Body of pancreas (tissue), 4 donors: Measurements from ENCODE around the gene AGPAT4. TPM values are rescaled to one million over a fixed set of nuclear protein-coding genes. Genes with fewer than 3 reads are reported as not detected.

Experiments
- ATAC-seq: fragments of 150-250 bp; one replicate; pipeline ENCODE4 v1.9.1; 2016
- DNase-seq, 4 donors: peaks; one replicate each; pipeline ENCODE4 v3.0.0-alpha.2; 2019
- H3K27ac ChIP-seq, 4 donors: fragments of 200-600 bp; sonication (generic); 1 replicate in 3 of 4; 2 replicates in 1 of 4; pipeline versions ENCODE4 v1.5.1 to v1.6.1; 2016 to 2019; ENCODE audit warnings: mild to moderate bottlenecking in 1 of 4, mixed read lengths in 1 of 4, moderate library complexity in 1 of 4
- H3K27me3 ChIP-seq, 2 donors: fragments of 200-600 bp; sonication (generic); one replicate each; pipeline ENCODE4 v1.6.0; 2016; ENCODE audit warnings: mild to moderate bottlenecking in 1 of 2
- H3K36me3 ChIP-seq, 2 donors: fragments of 200-600 bp; sonication (generic); replicated peaks in 1 of 2; 2 replicates each; pipeline ENCODE4 v1.5.1; 2016; ENCODE audit warnings: low read depth in 2 of 2; ENCODE audit not compliant: insufficient read depth in 1 of 2
- H3K4me1 ChIP-seq: fragments of 200-600 bp; sonication (generic); one replicate; pipeline ENCODE4 v1.6.0; 2016
- H3K4me3 ChIP-seq, 2 donors: fragments of 200-600 bp; sonication (generic); 1 replicate in 1 of 2; 2 replicates in 1 of 2; pipeline ENCODE4 v1.5.1; 2016 to 2019
- H3K9me3 ChIP-seq, 3 donors: fragments of 200-600 bp; sonication (generic); 1 replicate in 2 of 3; 2 replicates in 1 of 3; pipeline ENCODE4 v1.5.1; 2016
- POLR2A ChIP-seq, 3 donors: fragments of 450-650 bp; IDR thresholded peaks; one replicate each; pipeline ENCODE4 v1.6.1; 2016; ENCODE audit warnings: antibody characterized with exemption in 3 of 3, mild to moderate bottlenecking in 2 of 3
- WGBS, 2 donors: methylation state at CpG; one replicate each; pipeline ENCODE4 v1.1.5; 2017; 5-methylcytosine and 5-hydroxymethylcytosine counted together
- intact Hi-C: fragments of 100-400 bp; cut with DNase I; formaldehyde crosslinking; loops from one replicate; pipeline ENCODE4 v1.15.1; 2023
- total RNA-seq, 2 donors: library from RNA; depleted of rRNA; stranded (reverse); fragments of >200 nt; gene quantifications; one replicate each; pipeline ENCODE4 v1.1.0, GENCODE V29; 2016
- TF ChIP-seq, protein P1 (sequence below), 7 experiments: fragments of 450-650 bp in 4 of 7; fragments of 200-600 bp in 3 of 7; sonication (generic) in 3 of 7; IDR thresholded peaks; one replicate each; pipeline ENCODE4 v1.5.1; 2016 to 2019; ENCODE audit warnings: antibody characterized with exemption in 7 of 7

The AGPAT4 gene
- total RNA-seq, 2 donors from 2014 or later = 1.3 to 2.6 TPM

DNA sequence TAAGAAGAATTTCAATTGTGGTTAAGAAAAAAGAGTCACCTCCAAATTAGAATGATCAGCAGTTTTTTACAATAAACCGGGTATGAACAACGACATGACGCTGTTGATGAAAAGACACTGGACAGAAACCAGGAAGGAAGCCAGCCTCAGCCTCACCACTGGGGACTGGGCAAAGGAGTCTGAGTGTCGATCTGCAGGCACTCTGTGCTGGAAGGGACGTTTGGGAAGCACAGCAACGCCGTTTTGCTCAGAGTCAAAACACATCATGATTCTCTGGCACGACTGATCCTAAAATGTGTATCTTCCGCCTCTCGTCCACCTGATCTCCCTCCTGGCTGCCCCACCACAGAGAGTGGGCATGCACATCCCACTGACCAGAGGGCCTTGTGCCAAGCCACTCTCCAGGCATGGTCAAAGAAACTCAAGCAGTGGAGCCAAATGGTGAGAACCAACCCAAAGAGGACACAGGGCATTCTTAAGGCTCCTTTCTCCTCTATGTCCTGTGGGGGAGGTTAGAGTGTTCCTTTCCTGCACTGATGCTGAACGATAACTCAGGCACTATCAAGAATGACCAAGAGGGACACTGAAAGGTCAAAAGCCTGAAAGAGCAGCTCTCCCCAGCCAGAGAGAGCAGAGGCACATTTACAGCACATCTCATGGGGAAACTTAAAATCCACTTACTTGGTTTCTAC lies 68.8 kb downstream of the AGPAT4 start:
- no peaks in the 10 kb centered on the region for H3K4me1 ChIP-seq
- no peak overlapping the region for H3K4me3 ChIP-seq
- WGBS, 2 donors = 82 to 85% methylated on average over 11 of the region's 11 CpGs
- DNase-seq = no peak
- no peak overlapping the region for H3K27ac ChIP-seq
- no peaks in the 10 kb centered on the region for H3K27me3 ChIP-seq
- intact Hi-C loops = no loop called here
- no peaks in the 10 kb centered on the region for H3K36me3 ChIP-seq
- TF ChIP-seq, protein P1, sequence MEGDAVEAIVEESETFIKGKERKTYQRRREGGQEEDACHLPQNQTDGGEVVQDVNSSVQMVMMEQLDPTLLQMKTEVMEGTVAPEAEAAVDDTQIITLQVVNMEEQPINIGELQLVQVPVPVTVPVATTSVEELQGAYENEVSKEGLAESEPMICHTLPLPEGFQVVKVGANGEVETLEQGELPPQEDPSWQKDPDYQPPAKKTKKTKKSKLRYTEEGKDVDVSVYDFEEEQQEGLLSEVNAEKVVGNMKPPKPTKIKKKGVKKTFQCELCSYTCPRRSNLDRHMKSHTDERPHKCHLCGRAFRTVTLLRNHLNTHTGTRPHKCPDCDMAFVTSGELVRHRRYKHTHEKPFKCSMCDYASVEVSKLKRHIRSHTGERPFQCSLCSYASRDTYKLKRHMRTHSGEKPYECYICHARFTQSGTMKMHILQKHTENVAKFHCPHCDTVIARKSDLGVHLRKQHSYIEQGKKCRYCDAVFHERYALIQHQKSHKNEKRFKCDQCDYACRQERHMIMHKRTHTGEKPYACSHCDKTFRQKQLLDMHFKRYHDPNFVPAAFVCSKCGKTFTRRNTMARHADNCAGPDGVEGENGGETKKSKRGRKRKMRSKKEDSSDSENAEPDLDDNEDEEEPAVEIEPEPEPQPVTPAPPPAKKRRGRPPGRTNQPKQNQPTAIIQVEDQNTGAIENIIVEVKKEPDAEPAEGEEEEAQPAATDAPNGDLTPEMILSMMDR (IDR thresholded peaks at IDR 0.05) = no peak
- no peak for TF ChIP-seq POLR2A (IDR thresholded peaks at IDR 0.05)
- no peaks in the 10 kb centered on the region for H3K9me3 ChIP-seq
- no peak for ATAC-seq

DNA sequence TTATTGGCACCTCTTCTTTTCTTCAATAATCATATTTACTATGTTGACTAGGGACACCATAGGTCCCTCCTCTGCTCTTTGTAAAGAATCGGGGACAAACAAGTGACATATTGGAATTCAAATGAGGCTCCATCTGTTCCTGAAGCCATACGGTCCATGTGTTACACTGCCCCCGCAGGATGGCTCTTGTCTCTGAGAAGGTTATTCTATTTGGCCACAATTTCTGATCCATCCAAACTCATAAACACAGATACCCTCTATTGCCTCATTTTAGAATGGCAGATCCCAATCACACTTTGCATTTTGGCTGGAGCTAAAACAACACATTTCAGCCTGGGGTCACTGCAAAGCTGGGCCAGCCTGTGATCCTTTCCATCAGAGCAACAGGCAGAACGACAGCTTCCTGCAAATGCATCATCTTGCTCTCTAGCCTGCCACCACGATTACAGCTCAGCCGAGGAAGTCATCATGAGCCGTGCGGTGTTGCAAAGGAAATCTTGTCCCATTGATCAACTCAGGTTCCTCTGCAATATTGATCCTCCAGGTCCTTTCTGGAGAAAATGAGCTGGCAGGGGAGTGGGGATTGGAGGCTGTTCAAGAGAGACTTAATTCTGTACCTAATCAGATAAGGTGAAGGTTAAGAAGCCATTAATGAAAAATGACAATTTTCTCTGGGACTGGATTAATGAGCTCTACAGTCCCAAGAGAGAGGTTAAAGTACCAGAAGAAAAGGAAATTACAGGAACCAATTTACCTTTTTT lies 73.1 kb downstream of the AGPAT4 start:
- no peaks in the 10 kb centered on the region for H3K4me1 ChIP-seq
- intact Hi-C loops = no loop called here
- 71 to 83% methylated on average over 8 of the region's 8 CpGs for WGBS, 2 donors
- no peak for TF ChIP-seq POLR2A (IDR thresholded peaks at IDR 0.05)
- TF ChIP-seq, protein P1 (IDR thresholded peaks at IDR 0.05) = no peak
- DNase-seq (no peak), ATAC-seq (no peak)
- no peak overlapping the region for H3K4me3 ChIP-seq
- H3K36me3 ChIP-seq = no peaks in the 10 kb centered on the region
- H3K27me3 ChIP-seq = no peaks in the 10 kb centered on the region
- no peak overlapping the region for H3K27ac ChIP-seq
- no peaks in the 10 kb centered on the region for H3K9me3 ChIP-seq

DNA sequence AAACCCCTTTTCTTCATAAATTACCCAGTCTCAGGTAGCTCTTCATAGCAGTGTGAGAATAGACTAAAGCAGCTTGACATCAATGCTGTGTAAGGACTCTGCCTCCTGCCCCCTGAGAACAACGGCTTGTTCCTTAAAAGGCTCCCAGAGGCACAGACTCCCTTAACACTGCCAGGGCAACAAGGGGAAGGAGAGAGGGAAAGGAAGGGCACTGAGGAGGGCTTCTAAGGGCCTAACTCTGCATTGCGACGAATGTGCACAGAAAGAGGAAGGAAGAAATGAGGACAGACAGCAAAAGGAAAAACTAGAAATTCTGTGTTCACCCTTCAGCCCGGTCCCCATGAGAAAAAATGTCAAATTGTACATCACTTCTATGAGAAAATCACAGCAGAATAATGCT lies 74.0 kb downstream of the AGPAT4 start:
- Histone ChIP-seq H3K27ac (no peak overlapping the region), H3K9me3 (no peaks in the 10 kb centered on the region), H3K36me3 (no peaks in the 10 kb centered on the region), H3K4me3 (no peak overlapping the region), H3K4me1 (no peaks in the 10 kb centered on the region), H3K27me3 (no peaks in the 10 kb centered on the region)
- ATAC-seq (no peak), DNase-seq (peak in 1 of 4 donors; percentile 10)
- intact Hi-C loops = no loop called here
- TF ChIP-seq POLR2A (IDR thresholded peaks at IDR 0.05) = no peak
- TF ChIP-seq, protein P1 (IDR thresholded peaks at IDR 0.05) = no peak
- 70 to 97% methylated on average over 4 of the region's 4 CpGs for WGBS, 2 donors

DNA sequence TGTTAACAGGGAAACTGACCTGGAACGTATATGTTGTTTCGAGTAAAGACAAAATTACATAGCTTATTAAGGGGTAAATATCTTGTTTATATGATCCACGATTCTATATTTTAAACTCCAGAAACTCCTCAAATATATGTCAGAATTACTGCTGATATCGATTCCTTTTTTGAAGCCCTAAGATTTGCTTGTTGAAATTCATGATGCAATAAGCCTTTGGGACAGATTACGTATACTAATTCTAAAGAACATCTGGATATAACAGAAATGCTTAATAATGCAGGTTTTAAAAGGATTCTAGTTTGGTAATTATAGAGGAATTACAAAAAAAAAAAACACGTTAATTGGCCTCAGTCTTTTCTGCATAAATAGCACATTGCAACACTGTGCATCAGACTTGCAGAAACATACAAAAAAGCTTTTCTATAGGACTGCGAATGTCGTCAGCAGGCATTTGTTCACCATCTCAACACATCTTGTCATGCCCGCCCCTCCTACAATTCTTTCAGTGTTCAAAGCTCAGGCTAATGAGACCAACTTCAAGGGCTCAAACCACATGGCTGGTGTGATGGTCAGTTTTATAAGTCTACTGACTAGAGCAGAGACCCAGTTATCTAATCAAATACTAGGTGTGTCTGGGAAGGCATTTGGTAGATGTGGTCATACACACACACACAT lies 74.9 kb downstream of the AGPAT4 start:
- Histone ChIP-seq H3K27ac (no peak overlapping the region), H3K36me3 (no peaks in the 10 kb centered on the region), H3K4me3 (no peak overlapping the region), H3K9me3 (no peaks in the 10 kb centered on the region), H3K27me3 (no peaks in the 10 kb centered on the region), H3K4me1 (no peaks in the 10 kb centered on the region)
- TF ChIP-seq, protein P1 (IDR thresholded peaks at IDR 0.05) = no peak
- TF ChIP-seq POLR2A (IDR thresholded peaks at IDR 0.05) = no peak
- 84 to 91% methylated on average over 9 of the region's 9 CpGs for WGBS, 2 donors
- intact Hi-C loops = no loop called here
- no peak for ATAC-seq
- no peak for DNase-seq
